ENCODE measurements around the gene CELF3.

GRCh38 chr1:151720554-151720953, 4.0 kb upstream of the CELF3 start:
- TF ChIP-seq, protein P1, sequence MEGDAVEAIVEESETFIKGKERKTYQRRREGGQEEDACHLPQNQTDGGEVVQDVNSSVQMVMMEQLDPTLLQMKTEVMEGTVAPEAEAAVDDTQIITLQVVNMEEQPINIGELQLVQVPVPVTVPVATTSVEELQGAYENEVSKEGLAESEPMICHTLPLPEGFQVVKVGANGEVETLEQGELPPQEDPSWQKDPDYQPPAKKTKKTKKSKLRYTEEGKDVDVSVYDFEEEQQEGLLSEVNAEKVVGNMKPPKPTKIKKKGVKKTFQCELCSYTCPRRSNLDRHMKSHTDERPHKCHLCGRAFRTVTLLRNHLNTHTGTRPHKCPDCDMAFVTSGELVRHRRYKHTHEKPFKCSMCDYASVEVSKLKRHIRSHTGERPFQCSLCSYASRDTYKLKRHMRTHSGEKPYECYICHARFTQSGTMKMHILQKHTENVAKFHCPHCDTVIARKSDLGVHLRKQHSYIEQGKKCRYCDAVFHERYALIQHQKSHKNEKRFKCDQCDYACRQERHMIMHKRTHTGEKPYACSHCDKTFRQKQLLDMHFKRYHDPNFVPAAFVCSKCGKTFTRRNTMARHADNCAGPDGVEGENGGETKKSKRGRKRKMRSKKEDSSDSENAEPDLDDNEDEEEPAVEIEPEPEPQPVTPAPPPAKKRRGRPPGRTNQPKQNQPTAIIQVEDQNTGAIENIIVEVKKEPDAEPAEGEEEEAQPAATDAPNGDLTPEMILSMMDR (IDR thresholded peaks at IDR 0.05; ENCODE audit: low read depth, low read length) = no peak
- TF ChIP-seq EZH2phosphoT487 (IDR thresholded peaks at IDR 0.05; ENCODE audit: low read depth) = no peak

All from OCI-LY3 (cell line).